GM19351 (cell line): ENCODE data around the gene CITED2.

ENCODE experiments used
- ATAC-seq: cut with Tn5 transposase; IDR thresholded peaks from one replicate; pipeline ENCODE4 v1.9.1; 2021; ENCODE audit warnings: mild to moderate bottlenecking, moderate library complexity; ENCODE audit not compliant: unreplicated experiment

The CITED2 gene

GRCh38 chr6:139386404-139386803, 12.0 kb upstream of the CITED2 start:
- ATAC-seq = no peak

DNA sequence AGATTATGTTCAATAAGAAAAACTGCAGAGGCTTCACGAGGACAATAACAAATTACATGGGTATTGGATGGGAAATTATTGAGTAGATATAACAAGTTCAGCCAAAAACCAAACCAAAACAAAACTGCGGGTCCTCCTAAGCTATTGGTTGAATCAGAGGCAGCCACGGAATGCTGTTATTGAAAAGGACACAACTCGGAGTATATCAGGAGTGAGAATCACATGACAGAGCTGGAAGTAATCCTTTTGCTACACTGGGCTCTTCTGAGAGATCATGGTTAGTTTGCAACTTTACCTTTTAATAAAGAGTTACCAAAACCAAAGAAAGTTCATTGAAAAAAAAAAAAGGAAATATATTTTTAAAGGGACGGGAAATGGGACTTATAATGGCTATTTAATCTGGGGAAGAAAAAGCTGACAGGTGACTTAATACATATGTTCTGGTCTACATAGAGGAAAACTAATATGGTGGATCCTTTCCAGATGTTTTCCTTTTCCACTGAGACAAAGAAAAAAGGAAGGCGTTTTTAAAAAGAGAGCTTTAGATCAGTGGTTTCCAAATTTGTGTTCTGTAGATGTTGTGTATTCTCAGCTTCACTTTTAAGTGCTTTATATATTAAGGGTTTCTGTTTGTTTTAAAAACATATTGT, 6.9 kb upstream of the CITED2 start:
- no peak for ATAC-seq

- ATAC-seq = no peak
Measured at GRCh38 chr6:139380611-139381010, 6.2 kb upstream of the CITED2 start.

- ATAC-seq = no peak
Measured at GRCh38 chr6:139380168-139380567, 5.7 kb upstream of the CITED2 start.

- ATAC-seq = no peak
Measured at GRCh38 chr6:139378882-139379341, 4.5 kb upstream of the CITED2 start.

DNA sequence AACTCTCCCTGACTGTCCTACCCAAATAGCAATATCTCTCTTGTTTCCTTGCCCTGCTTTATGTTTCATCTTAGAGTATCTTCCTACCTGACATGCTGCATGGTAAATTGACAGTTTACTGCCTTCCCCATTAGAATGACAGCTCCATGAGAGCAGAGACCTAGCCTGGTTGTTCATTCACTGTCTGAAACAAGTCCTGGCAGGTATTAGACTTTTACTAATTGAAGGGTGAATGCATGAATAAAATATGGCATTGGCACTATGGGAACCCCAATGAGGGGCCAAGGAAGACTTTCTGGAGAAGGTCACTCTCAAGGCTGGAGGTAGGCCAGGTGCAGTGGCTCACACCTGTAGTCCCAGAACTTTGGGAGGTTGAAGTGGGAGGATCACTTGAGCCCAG, 3.8 kb upstream of the CITED2 start:
- no peak for ATAC-seq

GRCh38 chr6:139376604-139377218, 2.3 kb upstream of the CITED2 start:
- ATAC-seq = no peak

GRCh38 chr6:139376017-139376330, 1.5 kb upstream of the CITED2 start:
- no peak for ATAC-seq

DNA sequence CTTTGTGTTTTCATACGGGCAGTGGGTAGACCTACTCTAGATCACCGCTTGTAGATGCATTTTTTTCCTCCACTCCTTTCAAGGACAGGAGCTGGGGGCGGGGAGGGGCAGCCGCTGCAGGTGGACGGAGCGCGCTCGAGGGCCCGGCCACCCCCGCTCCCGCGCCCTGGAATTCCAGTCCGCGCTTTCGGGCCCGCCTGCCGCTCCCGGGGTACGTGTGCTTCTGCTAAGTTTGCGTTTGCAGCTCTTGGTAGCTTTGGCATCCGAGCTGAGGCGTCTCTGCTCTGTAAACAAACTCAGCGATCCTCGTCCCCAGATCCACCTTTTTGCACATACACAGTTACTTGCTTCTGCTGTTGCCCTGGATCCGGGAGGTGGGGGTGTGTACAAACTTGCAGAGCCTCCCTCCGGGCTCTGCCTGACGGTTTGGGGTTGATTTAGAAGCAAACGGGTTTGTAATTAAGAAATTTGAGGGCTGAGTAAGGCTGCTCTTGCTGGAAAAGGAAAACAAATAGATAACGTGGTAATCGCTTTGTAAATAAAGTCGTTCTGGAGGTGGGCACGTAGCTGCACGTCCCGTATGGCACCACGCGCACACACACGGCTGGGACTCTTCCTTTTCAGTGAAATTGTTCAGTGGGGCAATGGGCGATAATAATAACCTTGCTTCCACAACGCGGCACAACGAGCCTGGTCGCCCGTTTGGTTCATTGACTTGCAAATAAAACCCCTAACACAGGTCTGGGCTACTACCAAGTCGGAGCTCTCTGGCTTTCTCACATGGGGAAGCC, 973 bp upstream of the CITED2 start:
- peak; percentile 52 for ATAC-seq

DNA sequence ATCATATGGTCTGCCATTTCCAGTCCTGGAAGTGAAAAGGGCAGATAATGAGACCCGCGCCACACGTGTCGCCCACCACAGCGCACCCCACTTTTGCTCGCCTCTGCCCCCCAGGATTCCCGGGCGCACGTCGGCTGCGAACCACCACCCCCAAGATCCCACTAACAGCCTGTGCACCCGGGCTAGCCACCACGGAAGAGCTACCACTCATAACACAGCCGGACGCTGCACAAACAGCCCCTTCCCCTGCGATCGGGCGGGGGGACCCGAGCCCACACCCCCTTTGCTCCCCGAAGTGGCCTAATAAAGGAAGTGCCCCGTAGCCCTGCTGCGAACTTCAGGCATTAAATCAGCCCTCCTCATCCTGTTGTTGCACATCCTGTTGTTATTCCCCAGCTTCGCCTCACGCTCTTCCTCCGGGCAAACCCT, 506 bp downstream of the CITED2 start:
- peak; percentile 1 for ATAC-seq

DNA sequence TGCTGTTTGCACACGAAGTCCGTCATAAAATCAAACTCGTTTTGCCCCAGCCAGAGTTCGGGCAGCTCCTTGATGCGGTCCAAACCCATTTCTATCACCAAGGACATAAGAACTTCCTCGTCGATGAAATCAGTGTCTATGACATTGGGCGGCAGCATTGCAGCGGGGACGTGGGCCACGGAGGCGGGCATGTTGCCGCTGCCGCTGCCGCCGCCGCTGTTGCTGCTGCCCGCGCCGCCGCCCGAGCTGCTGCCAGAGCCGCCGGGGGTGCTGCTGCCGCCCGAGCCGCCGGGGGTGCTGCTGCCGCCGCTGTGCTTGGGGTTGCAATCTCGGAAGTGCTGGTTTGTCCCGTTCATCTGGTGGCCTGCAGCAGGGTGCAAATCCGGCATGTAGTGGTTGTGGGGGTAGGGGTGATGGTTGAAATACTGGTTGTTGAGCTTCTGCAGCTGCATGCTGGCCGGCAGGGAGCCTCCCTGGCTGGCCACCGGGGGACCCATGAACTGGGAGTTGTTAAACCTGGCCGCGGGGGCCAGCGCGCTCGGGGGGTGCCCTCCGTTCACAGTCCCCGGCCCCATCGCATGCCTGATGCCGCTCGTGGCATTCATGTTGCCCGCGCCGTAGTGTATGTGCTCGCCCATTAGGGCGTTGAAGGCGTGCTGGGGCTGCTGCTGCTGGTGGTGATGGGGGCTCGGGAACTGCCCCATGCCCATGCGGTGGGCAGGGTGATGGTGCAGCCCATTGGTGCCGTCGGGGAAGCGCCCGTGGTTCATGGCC, 1.1 kb downstream of the CITED2 start:
- peak; percentile 26 for ATAC-seq

DNA sequence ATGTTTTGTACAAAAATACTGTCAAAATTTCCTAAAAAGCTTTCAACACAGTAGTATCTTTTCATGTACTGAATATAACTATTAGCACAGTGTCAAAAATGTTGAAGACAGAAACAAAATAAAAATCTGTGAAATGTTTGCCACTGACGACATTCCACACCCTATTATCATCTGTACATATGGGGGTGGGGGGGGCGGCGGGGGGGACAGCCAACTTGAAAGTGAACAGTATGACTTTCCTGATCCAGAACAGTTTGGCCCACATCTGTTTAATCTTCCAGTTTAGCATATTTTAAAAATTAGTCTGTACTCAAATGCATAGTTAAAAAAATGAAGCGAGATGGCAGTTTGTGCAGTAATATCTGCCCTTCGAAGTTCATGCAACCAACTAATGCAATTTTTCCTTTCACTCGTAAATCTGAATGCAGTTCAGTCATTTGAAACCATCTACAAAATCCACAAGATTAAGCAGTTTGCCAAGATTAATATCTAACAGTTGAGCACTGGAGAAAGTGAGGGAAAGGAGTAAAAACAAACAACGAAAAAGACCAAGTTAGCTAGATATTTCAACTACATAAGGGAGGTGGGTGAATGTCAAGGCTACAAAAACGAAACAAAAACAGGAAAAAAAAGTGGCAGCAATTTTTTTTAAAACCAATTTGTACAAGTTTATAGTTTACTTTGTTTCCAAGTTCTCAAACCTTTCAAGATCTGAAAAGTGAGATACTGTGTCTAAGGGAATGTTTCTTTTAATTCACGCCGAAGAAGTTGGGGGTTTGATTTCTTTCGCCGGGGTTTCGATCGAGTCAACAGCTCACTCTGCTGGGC, 1.9 kb downstream of the CITED2 start:
- no peak for ATAC-seq

- ATAC-seq = no peak
Measured at GRCh38 chr6:139371421-139372203, 2.8 kb downstream of the CITED2 start.

GRCh38 chr6:139370999-139371345, 3.5 kb downstream of the CITED2 start:
- ATAC-seq = no peak

DNA sequence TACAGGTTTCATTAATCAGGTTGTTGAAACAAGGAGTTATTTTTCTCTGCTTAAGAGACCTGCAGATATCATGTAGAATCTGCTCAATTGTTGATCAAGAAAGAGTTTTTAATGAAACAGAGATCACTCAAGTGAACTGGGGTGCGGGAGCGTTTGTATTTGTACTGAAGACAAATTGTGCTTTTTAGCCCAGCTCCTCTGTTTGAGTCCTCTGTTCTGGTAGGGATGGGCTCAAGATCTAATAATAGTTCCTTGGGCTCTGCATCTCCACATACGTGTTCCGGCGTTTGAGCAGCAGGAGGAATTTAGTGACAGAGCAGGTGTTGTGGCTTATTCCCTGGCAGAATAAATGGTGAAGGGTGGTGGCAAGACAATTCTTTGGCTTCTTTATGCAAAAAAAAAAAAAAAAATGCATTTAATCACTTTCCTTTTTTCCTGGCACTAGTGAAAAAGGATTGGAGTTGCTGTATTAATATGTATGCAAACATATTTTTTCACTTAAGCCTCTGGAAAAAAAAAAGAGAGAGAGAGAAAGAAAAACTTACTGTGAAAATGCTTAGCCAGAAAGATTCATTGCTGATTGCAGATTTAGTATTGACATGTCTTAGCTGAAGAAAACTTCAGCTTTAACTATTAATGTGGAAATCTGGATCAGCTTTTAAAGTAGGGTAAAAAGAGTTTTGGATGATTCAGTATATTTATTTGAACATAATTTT, 4.0 kb downstream of the CITED2 start:
- no peak for ATAC-seq

- no peak for ATAC-seq
Measured at GRCh38 chr6:139369568-139370282, 4.7 kb downstream of the CITED2 start.

- no peak for ATAC-seq
Measured at GRCh38 chr6:139369068-139369467, 5.4 kb downstream of the CITED2 start.

DNA sequence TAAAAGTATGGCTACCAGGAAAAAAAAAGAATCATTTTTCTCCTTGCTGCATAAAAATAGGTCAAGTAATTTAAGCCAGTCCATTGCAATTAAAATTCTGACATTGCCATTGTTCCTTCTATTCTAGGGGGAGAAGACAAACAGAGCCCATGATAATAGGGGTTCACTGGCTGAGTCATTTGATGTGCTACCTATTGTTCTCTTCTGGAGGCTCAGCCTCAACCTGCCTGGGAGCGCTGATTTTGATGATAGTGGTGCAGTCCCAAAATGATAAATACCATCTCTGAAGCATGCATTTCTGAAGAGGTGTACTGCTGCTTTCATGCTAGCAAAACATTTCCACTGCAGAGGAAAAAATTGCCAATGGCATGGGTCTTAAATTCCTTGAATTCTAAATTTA, 5.8 kb downstream of the CITED2 start:
- ATAC-seq = no peak
